ENCODE measurements around the gene USP28.

GRCh38 chr11:113778111-113778910, 97.1 kb downstream of the USP28 start:
- TF ChIP-seq CTCF (conservative IDR thresholded peaks at IDR 0.05; ENCODE audit: low read length) (no peak), EZH2phosphoT487 (IDR thresholded peaks at IDR 0.05; ENCODE audit: borderline replicate concordance) (no peak)

All from Loucy (cell line).